ENCODE measurements around the gene MAP2K6.

Gene MAP2K6

GRCh38 chr17:69561462-69561861 lies 147.0 kb downstream of the MAP2K6 start:
- intact Hi-C loops (cut with DNase I) = no loop called here
- no peak for DNase-seq

- intact Hi-C loops (cut with DNase I) = loop anchor here (5.0 kb wide), 1 partner anchor 987 kb away; no protein-coding TSS in a partner anchor
- DNase-seq = no peak
Observed at GRCh38 chr17:69565447-69565846, 150.9 kb downstream of the MAP2K6 start.

- intact Hi-C loops (cut with DNase I) = loop anchor here (5.0 kb wide), 1 partner anchor 985 kb away; no protein-coding TSS in a partner anchor
- DNase-seq = no peak
Observed at GRCh38 chr17:69567130-69567529, 152.6 kb downstream of the MAP2K6 start.

DNA sequence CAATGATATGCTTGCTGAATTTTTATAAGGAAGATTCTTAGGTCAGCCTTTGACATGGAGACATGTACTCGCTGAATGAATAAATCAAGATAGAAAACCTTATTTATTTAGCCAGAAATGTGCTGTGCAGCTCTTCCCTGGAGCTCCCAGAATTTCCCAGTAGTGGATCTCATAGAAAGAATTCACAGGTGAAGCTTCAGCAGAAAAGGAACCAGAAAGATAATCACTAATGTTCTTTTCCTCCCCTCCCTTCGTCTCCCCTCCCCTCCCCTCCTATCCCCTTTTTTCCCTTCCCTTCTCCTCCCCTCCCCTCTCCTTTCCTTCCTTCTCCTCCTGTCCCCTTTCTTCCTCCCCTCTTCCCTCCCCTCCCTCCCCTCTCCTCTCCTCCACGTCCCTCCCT lies 158.2 kb downstream of the MAP2K6 start:
- intact Hi-C loops (cut with DNase I) = loop anchor here (5.0 kb wide), 1 partner anchor 570 kb away; no protein-coding TSS in a partner anchor

GRCh38 chr17:69573396-69573795 lies 158.9 kb downstream of the MAP2K6 start:
- intact Hi-C loops (cut with DNase I) = loop anchor here (5.0 kb wide), 1 partner anchor 569 kb away; no protein-coding TSS in a partner anchor
- no peak for DNase-seq

More for the DNA sequence above, 158.2 kb downstream of the MAP2K6 start:
- DNase-seq = no peak

GRCh38 chr17:69574257-69575197 lies 160.0 kb downstream of the MAP2K6 start:
- intact Hi-C loops (cut with DNase I) = loop anchor here (5.0 kb wide), 1 partner anchor 568 kb away; no protein-coding TSS in a partner anchor
- DNase-seq = no peak

DNA sequence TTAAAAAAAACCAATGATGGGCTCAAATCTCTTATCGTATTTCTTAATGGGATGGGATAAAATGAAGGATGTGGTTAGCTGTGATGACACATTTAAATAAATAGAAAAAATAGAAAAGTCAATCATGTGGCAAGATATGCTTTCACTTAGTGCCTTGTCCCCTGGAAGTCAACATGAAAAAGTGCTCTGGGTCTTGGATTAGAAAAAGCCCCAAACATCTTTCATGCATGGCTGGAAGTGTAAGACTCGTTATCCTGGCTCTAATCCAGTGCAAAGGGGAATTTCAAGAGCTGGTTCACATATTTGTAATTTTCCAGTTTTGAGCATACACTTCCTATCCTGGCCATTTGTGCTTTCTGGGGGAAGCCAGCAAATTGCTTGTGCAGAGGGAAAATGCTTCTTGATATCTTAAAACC lies 160.9 kb downstream of the MAP2K6 start:
- DNase-seq = no peak
- intact Hi-C loops (cut with DNase I) = no loop called here

- DNase-seq = no peak
- intact Hi-C loops (cut with DNase I) = no loop called here
Observed at GRCh38 chr17:69577098-69577497, 162.6 kb downstream of the MAP2K6 start.

DNA sequence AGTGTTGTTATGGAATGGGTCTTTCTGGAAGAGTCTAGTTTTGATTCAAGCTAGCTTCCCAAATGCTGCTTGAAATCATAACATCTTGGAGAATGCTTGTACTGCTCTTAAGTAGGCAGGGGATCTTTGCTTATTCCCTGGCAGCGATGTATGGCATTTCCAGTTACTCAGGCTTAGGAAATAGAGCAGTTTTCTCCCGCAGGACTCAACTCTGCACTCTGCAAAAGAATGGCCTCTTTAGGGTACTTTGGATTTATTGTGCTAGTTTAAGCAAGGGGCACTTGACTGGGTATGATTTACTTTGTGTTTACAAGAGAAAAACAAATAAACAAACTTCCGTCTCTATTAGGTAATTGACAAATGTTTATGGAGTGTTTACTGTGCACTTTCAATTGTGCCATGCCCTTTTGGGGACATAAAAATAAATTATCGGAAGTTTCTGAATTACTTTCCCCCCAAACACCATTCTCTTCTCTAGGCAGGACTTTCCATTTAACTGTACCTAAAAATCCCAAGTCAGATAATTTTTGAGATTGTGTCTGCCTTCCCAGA lies 164.0 kb downstream of the MAP2K6 start:
- intact Hi-C loops (cut with DNase I) = no loop called here
- DNase-seq = no peak

- no peak for DNase-seq
- intact Hi-C loops (cut with DNase I) = no loop called here
Observed at GRCh38 chr17:69579961-69580677, 165.6 kb downstream of the MAP2K6 start.

- intact Hi-C loops (cut with DNase I) = no loop called here
- no peak for DNase-seq
Observed at GRCh38 chr17:69581061-69581961, 166.8 kb downstream of the MAP2K6 start.

GRCh38 chr17:69588316-69588715 lies 173.8 kb downstream of the MAP2K6 start:
- intact Hi-C loops (cut with DNase I) = no loop called here
- no peak for DNase-seq

DNA sequence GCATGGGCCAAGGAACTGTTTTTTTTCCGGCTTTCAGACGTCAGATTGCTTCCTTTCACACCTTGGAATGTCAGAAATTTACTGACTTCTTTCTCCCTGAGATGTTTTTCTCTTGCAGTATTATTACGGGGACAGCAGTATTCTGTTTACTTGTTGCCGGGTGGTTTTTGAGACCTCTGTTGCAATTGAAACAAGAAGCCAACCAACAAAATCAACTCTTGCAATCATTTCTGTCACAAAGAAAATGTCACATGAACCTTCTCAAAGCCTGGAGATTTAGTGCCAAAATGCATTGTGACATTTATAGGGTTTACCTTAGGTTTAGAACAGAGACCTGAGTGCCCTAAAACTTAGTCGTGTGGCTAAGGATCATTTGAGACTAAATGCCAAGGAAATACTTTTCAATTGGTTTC lies 174.3 kb downstream of the MAP2K6 start:
- intact Hi-C loops (cut with DNase I) = no loop called here
- no peak for DNase-seq

DNA sequence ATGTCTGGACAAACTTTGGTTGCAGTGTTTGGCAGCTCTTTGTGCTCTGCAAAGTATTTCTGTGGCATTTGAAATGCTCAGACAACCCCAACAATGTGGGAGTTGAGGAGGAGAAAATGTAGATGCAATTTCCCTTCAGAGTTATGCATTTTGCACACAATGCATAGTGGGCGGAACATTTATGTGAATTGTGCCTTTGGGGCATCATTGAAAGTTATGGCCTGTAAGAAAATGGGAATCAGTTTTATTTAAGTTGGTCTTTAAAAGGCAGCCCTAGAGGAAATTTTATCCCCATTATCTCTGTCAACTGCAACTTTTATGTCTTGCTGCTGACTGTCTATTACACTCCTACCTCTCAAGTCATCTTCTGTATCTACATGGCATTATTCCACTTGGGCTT lies 176.2 kb downstream of the MAP2K6 start:
- intact Hi-C loops (cut with DNase I) = no loop called here
- DNase-seq = no peak

GRCh38 chr17:69592692-69593350 lies 178.3 kb downstream of the MAP2K6 start:
- intact Hi-C loops (cut with DNase I) = no loop called here
- DNase-seq = no peak

DNA sequence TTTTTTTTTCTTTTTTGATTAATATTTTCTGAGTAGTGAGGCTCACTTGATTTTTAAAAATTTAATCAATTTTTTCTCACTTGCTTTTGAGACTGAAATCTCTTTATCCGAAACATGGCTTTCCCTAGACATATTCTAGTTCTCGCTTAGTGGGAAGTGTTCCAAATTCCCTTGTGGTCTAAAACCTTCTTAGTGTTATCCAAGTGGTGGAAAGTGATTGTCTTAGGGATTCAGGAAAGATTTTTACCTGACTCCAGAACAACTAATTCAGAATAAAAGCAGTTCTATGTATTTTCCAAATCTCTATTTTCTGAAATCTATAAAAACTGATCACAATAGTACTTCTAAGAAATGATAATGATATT lies 178.8 kb downstream of the MAP2K6 start:
- intact Hi-C loops (cut with DNase I) = no loop called here
- DNase-seq = no peak

DNA sequence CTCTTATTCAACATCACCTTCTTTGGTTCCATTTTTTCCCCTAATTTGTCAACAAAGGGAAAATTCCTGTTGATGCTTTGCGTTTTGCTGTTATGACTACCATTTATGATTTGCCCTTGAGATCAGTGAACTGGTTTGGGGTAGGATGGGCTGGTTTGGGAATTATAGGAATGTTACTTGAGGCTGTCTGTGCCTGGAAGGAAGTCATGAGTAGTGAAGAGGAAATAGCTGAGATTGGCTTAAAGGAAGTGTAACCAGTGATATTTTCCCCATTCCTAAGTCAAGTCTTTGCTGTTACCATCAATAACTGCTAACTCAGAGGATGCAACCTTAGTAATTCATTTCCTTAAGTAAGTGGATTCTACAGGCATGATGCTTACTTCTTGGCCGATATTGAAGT lies 179.2 kb downstream of the MAP2K6 start:
- DNase-seq = no peak
- intact Hi-C loops (cut with DNase I) = no loop called here

- no peak for DNase-seq
- intact Hi-C loops (cut with DNase I) = no loop called here
Observed at GRCh38 chr17:69594641-69595040, 180.1 kb downstream of the MAP2K6 start.

DNA sequence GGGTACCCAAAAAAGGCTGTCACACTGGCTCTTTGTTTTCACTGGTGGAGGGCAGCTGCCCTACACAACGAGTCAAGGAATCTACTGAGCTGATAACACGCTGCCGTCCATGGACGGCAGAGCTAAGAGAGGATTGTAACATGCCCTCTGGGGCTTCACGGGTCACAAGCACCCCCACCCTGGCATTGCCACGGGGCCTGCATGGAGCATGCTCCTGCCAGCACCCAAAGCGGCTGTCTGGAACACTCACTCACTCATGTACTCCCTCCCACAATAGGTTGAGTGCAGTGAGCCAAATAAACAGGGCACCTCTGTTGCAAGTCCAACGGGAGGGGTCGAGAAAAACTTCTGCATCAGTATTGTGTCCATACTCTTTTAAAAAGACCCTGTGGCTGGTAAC lies 181.6 kb downstream of the MAP2K6 start:
- no peak for DNase-seq
- intact Hi-C loops (cut with DNase I) = no loop called here
